H1 (cell line): Measurements from ENCODE around the gene ALDH4A1. TPM values are rescaled to one million over a fixed set of nuclear protein-coding genes. Genes with fewer than 3 reads are reported as not detected.

ENCODE experiments used
- CHD7 ChIP-seq: fragments of 300-600 bp; sonication (generic); IDR thresholded peaks from 2 replicates; pipeline ENCODE4 v1.7.1; 2012; ENCODE audit warnings: low read length, moderate library complexity, mild to moderate bottlenecking, inconsistent platforms; ENCODE audit not compliant: insufficient replicate concordance
- HDAC2 ChIP-seq, 2 experiments: fragments of 300-600 bp in 1 of 2; sonication (generic) in 1 of 2; IDR thresholded peaks; 2 replicates each; pipeline ENCODE4 v1.6.1; 2011 to 2012; ENCODE audit warnings: low read depth in 2 of 2, low read length in 2 of 2, mild to moderate bottlenecking in 2 of 2, moderate library complexity in 2 of 2, borderline replicate concordance in 1 of 2, inconsistent platforms in 1 of 2
- NRF1 ChIP-seq: IDR thresholded peaks from 2 replicates; pipeline ENCODE4 v1.6.1; 2011; ENCODE audit warnings: mild to moderate bottlenecking, low read depth, low read length, improper control_type of control experiment
- polyA plus RNA-seq, 7 experiments: library from polyadenylated mRNA; depleted of rRNA in 3 of 7; stranded (reverse) in 5 of 7; unstranded in 2 of 7; fragments of >200 nt in 5 of 7; fragments of 200-250 nt in 2 of 7; gene quantifications; 1 replicate in 5 of 7; 2 replicates in 1 of 7; 4 replicates in 1 of 7; pipeline versions ENCODE4 v1.2.1 to v1.2.3, GENCODE V29; 2011 to 2013; ENCODE audit warnings: missing spikeins in 2 of 7, mixed read lengths in 2 of 7
- total RNA-seq: library from RNA; stranded (reverse); fragmentation: NEBNext Ultra II Directional; extraction: Animal tissue kit (Norgen Biotek cat#: 25700); gene quantifications from 2 replicates; pipeline ENCODE4 v1.2.1, GENCODE V29; 2021

Gene ALDH4A1
- total and polyA plus RNA-seq, 2 of the 8 experiments (the other 6 are each of a cell fraction or from before 2014, with no cell fraction given): 30.3 to 35.9 TPM

DNA sequence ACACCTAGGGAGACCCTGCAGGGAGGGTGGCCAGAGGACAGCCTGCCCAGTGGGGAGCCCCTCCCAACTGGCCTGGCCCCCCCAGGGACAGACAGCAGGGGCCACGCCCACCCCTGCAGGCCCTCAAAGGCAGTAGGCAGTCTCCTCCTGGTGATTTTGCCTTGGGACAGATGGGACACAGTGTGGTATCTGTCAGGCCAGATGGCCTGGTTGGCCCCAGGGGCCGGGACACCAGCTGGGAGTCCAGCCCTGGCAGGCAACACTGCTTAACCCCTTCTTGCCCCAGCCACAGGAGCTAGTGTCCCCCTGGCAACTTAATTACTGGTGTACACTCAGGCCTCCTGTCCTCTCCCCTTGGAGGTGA lies 36.3 kb upstream of the ALDH4A1 start (continued):
- no peak for TF ChIP-seq HDAC2 (IDR thresholded peaks at IDR 0.05; ENCODE audit: borderline replicate concordance in 1 of 2, low read depth in 2 of 2, low read length in 2 of 2)
- TF ChIP-seq CHD7: no peak
- TF ChIP-seq NRF1: no peak
